Central memory CD4-positive, alpha-beta T cell (primary cell): ENCODE measurements around the gene SPG11.
"Not testable (repeated sequence)": the region's sequence is repeated elsewhere in the genome, so short reads cannot be mapped to it uniquely, and the experiment has no call there.

Experiments used
- DNase-seq: peaks from one replicate; pipeline ENCODE4 v3.0.0; 2022
- total RNA-seq, 3 experiments: gene quantifications; one replicate each; lab custom pipeline; 2026; lab: John Stamatoyannopoulos, UW

SPG11 gene, protein sequence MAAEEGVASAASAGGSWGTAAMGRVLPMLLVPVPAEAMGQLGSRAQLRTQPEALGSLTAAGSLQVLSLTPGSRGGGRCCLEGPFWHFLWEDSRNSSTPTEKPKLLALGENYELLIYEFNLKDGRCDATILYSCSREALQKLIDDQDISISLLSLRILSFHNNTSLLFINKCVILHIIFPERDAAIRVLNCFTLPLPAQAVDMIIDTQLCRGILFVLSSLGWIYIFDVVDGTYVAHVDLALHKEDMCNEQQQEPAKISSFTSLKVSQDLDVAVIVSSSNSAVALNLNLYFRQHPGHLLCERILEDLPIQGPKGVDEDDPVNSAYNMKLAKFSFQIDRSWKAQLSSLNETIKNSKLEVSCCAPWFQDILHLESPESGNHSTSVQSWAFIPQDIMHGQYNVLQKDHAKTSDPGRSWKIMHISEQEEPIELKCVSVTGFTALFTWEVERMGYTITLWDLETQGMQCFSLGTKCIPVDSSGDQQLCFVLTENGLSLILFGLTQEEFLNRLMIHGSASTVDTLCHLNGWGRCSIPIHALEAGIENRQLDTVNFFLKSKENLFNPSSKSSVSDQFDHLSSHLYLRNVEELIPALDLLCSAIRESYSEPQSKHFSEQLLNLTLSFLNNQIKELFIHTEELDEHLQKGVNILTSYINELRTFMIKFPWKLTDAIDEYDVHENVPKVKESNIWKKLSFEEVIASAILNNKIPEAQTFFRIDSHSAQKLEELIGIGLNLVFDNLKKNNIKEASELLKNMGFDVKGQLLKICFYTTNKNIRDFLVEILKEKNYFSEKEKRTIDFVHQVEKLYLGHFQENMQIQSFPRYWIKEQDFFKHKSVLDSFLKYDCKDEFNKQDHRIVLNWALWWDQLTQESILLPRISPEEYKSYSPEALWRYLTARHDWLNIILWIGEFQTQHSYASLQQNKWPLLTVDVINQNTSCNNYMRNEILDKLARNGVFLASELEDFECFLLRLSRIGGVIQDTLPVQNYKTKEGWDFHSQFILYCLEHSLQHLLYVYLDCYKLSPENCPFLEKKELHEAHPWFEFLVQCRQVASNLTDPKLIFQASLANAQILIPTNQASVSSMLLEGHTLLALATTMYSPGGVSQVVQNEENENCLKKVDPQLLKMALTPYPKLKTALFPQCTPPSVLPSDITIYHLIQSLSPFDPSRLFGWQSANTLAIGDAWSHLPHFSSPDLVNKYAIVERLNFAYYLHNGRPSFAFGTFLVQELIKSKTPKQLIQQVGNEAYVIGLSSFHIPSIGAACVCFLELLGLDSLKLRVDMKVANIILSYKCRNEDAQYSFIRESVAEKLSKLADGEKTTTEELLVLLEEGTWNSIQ (N-terminal part only)
- 78.4 to 196 (median 195) reads per million in 3 experiments for total RNA-seq

DNA sequence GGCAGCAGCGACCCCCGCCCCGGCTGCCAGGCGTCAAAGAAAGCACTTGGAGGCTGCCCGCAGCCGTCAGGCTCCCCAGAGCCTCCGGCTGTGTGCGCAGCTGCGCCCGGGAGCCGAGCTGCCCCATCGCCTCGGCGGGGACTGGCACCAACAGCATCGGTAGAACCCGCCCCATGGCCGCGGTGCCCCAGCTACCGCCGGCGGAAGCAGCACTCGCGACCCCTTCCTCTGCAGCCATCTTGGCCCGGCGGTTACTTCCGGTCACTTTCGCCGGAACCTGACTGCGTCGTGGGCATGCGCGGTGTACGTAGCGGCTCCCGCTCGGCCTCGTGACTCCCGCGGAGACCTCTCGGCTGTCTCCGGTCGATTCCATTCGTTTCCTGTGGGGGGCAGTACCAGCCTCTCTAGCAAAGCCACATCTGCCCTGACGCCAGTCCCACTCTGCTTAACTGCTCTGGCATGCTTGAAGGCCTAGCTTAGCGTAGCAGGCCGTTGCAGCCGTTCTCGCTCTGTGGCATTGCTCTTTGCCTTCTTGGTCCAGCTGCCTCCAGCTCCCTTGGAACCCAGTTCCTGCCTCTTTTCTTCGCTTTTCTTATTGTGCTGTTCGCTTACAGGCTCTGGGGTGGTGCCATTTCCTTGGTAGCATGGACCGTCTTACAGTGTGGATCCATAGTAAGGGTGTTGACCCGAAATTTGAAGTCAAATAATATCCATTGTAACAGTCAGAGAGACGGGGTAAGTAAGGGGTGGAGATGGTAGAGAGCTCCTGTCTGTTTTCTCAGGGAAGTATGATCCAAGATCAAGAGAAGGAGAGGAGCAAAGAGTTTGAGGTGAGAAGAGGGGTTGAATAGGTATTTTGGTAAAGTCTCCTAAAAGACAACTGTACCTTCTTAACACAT, at the start of gene SPG11:
SPG11 (minus strand) TSS at position 253 of the 899 bp plus-strand sequence; CDS start at position 238, 15 bp downstream.
- DNase-seq: peak; percentile 93

DNA sequence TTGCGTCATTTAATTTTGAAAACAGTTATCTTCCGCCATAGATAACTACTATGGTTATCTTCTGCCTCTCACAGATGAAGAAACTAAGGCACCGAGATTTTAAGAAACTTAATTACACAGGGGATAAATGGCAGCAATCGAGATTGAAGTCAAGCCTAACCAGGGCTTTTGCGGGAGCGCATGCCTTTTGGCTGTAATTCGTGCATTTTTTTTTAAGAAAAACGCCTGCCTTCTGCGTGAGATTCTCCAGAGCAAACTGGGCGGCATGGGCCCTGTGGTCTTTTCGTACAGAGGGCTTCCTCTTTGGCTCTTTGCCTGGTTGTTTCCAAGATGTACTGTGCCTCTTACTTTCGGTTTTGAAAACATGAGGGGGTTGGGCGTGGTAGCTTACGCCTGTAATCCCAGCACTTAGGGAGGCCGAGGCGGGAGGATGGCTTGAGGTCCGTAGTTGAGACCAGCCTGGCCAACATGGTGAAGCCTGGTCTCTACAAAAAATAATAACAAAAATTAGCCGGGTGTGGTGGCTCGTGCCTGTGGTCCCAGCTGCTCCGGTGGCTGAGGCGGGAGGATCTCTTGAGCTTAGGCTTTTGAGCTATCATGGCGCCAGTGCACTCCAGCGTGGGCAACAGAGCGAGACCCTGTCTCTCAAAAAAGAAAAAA, 49.0 kb upstream of the SPG11 start:
- peak; percentile 82 for DNase-seq

DNA sequence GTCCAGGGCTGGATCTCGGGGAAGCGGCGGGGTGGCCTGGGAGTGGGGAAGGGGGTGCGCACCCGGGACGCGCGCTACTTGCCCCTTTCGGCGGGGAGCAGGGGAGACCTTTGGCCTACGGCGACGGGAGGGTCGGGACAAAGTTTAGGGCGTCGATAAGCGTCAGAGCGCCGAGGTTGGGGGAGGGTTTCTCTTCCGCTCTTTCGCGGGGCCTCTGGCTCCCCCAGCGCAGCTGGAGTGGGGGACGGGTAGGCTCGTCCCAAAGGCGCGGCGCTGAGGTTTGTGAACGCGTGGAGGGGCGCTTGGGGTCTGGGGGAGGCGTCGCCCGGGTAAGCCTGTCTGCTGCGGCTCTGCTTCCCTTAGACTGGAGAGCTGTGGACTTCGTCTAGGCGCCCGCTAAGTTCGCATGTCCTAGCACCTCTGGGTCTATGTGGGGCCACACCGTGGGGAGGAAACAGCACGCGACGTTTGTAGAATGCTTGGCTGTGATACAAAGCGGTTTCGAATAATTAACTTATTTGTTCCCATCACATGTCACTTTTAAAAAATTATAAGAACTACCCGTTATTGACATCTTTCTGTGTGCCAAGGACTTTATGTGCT, 48.4 kb upstream of the SPG11 start:
- peak; percentile 61 for DNase-seq

DNA sequence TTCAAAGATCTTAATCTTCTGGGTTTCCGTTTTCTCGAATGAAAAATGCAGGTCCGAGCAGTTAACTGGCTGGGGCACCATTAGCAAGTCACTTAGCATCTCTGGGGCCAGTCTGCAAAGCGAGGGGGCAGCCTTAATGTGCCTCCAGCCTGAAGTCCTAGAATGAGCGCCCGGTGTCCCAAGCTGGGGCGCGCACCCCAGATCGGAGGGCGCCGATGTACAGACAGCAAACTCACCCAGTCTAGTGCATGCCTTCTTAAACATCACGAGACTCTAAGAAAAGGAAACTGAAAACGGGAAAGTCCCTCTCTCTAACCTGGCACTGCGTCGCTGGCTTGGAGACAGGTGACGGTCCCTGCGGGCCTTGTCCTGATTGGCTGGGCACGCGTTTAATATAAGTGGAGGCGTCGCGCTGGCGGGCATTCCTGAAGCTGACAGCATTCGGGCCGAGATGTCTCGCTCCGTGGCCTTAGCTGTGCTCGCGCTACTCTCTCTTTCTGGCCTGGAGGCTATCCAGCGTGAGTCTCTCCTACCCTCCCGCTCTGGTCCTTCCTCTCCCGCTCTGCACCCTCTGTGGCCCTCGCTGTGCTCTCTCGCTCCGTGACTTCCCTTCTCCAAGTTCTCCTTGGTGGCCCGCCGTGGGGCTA, 47.8 kb upstream of the SPG11 start, which contains the start of the genes B2M and PATL2:
B2M (plus strand) TSS at position 422 of the 647 bp plus-strand sequence; CDS start at position 452, 30 bp downstream.
PATL2 (minus strand) TSS at position 228 of the 647 bp plus-strand sequence. CDS start 34,833 bp downstream, outside the sequence.
- DNase-seq: peak; percentile 97

DNA sequence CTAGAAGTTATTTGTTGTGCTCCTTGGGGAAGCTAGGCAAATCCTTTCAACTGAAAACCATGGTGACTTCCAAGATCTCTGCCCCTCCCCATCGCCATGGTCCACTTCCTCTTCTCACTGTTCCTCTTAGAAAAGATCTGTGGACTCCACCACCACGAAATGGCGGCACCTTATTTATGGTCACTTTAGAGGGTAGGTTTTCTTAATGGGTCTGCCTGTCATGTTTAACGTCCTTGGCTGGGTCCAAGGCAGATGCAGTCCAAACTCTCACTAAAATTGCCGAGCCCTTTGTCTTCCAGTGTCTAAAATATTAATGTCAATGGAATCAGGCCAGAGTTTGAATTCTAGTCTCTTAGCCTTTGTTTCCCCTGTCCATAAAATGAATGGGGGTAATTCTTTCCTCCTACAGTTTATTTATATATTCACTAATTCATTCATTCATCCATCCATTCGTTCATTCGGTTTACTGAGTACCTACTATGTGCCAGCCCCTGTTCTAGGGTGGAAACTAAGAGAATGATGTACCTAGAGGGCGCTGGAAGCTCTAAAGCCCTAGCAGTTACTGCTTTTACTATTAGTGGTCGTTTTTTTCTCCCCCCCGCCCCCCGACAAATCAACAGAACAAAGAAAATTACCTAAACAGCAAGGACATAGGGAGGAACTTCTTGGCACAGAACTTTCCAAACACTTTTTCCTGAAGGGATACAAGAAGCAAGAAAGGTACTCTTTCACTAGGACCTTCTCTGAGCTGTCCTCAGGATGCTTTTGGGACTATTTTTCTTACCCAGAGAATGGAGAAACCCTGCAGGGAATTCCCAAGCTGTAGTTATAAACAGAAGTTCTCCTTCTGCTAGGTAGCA, 47.0 kb upstream of the SPG11 start:
- DNase-seq: peak; percentile 40

DNA sequence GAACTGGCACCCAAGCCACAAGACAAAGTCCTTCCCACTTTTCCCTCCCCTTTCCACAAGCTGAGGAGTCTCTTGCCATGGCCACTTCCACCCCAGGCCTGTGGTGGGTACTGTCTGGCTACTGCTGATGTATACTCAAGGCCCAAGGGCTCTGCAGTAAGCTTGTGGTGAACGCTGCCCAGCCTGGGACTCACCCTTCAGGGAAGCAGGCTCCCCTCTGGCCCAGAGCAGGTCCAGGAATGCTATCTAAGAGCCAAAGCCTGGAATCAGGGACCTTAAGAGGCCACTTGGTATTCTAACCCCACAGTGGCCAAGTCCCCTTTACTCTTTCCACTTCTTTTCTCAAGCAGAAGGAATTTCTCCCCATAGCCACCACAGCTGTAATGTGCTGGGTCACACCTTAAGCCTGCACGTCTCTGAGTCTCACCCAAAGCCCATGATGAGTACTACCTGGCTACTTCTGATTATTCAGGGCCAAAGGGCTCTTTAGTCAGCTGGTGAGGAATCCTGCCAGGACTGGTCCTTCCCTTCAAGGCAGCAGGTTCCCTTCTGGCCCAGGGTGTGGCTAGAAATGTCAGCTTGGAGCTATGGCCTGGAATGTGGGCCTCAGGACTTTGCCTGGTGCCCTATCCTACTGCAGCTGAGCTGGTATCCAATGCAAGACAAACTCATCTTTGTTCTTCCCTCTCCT, 43.6 kb upstream of the SPG11 start:
- no peak for DNase-seq

DNA sequence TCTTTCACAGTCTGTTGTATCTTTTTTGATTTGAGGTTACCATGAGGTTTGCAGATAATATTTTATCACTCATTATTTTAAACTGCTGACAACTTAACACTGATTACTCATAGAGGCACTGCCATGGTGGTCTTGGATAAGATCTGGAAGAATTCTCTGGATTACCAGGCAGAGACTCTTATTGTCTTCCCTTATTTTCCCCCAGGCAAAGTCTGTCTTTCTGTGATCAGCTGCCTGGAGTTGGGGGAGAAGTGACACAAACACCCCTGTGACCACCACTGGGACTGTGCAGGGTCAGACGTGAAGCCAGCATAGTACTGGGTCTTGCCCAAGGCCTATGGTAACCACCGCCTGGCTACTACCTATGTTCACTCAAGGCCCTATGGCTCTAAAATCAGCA, 42.9 kb upstream of the SPG11 start:
- DNase-seq: no peak

DNA sequence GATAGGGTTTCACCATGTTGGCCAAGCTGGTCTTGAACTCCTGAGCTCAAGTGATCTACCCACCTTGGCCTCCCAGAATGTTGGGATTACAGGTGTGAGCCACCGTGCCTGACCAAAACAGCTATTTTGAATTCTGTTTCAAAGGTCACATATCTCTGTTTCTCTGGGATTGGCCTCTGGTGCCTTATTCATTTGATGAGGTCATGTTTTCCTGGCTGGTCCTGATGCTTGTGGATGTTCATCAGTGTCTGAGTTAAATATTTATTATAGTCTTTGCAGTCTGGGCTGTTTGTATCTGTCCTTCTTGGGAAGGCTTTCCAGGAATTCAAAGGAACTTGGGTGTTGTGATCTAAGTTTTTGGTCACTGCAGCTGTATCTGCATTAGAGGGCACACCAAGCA, 42.5 kb upstream of the SPG11 start:
- no peak for DNase-seq

DNA sequence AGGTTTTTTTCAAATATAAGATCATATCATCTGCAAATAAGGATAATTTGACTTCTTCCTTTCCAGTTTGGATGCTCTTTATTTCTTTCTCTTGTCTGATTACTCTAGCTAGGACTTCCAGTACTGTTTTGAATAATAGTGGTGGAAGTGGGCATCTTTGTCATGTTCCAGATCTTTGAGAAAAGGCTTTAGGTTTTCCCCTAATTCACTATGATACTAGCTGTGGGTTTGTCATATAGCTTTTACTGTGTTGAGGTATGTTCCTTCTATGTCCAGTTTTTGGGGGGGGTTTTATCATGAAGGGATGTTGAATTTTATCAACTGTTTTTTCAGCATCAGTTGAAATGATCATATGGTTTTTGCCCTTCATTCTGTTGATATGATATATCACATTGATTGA, 37.2 kb upstream of the SPG11 start:
- not testable (repeated sequence) for DNase-seq

DNA sequence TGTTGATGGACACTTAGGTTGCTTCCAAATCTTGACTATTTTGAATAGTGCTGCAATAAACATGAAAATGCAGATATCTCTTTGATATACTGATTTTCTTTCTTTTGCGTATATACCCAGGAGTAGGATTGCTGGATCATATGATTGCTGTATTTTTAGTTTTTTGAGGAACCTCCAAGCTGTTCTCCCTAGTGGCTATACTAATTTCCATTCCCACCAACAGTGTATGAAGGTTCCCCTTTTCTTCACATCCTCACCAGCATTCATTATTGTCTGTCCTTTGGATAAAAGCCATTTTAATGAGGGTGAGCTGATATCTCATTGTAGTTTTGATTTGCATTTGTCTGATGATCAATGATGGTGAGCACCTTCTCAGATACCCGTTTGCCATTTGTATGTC, 35.2 kb upstream of the SPG11 start:
- no peak for DNase-seq

DNA sequence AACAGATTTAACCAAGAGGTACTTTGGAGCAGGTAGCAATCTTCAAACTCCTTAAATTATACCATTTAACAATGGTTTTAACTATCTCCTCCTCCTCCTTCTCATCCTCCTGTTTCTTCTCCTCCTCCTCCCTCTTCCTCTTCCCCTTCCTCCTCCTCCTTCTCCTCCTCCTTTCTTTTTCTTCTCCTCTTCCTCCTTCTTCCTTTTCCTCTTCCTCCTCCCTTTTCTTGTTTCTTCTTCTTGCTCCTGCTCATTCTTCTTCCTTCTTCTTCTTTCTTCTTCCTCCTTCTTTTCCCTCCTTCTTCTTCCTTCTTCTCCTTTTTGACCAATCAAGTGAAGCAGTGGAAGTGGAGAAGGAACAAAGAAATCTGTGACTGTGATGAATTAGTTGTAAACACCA, 33.6 kb upstream of the SPG11 start:
- no peak for DNase-seq

DNA sequence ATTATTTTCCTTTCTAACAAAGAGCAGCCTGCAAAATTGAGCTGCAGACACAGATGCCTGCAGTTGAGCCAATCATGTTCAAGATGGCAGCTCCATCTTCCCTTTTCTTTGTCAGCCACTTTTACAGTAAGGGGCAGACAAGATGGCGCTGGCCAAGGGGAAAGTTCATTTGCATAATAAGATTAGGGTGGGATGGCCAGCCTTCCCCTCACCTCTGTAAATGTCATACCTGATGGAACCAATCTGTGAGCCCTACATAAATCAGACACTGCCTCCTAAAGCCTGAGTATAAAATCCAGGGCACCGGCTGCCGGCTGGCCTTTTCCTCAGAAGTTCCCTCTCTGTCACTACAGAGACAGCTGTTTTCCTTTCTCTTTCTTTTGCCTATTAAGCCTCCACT, 31.8 kb upstream of the SPG11 start:
- no peak for DNase-seq

DNA sequence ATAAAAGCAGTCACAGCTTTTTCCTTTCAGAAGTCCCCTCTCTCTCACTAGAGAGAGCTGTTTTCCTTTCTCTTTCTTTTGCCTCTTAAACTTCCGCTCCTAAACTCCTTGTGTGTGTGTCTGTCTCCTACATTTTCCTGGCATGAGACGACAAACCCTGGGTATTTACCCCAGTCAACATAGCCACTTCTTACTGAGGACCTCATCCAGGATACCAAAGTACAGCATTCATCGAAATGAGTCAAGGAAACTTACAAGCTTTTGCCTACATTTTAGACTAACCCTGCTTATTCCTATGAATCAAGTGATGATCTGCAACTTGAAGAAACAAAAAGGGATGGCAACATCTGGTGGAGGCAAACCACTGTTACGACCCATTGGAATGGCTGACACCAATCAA, 31.0 kb upstream of the SPG11 start:
- DNase-seq: no peak

DNA sequence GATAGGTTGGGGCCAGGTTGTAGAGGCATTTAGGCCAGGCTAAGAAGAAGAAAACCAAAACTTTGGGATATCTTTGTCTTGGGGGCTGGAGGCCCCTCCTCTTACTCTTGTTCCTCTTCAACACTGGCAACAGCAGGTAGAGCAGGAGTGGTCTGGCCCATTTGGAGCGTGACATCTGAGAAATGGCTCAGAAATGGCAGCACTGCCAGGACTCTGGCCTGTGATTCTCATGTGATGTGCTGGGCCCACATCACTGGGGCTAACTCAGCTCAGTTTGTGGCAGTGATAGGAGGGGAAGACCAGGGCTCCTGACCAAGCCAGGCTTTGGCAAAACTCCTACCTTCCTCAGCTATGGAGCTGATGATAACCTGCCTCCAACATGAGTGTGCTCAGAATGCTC, 29.2 kb upstream of the SPG11 start:
- no peak for DNase-seq

DNA sequence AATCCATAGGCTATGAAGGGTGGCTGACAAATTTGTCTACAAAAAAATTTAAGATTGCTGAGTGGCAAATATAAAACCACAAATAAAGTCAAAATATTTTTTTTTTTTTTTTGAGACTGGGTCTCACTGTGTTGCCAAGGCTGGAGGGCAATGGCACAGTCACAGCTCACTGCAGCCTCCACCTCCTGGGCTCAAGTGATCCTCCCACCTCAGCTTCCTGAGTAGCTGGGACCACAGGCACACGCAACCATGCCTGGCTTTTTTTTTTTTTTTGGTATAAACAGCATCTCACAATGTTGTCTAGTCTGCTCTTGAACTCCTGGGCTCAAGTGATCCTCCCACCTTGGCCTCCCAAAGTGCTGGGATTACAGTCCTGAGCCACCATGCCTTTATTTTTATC, 26.8 kb upstream of the SPG11 start:
- peak; percentile 18 for DNase-seq

DNA sequence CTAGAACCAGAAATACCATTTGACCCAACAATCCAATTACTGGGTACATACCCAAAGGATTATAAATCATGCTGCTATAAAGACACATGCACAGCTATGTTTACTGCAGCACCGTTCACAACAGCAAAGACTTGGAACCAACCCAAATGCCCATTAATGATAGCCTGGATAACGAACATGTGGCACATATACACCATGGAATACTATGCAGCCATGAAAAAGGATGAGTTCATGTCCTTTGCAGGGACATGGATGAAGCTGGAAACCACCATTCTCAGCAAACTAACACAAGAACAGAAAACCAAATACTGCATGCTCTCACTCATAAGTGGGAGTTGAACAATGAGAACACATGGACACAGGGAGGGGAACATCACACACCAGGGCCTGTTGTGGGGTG, 25.9 kb upstream of the SPG11 start:
- DNase-seq: not testable (repeated sequence)

DNA sequence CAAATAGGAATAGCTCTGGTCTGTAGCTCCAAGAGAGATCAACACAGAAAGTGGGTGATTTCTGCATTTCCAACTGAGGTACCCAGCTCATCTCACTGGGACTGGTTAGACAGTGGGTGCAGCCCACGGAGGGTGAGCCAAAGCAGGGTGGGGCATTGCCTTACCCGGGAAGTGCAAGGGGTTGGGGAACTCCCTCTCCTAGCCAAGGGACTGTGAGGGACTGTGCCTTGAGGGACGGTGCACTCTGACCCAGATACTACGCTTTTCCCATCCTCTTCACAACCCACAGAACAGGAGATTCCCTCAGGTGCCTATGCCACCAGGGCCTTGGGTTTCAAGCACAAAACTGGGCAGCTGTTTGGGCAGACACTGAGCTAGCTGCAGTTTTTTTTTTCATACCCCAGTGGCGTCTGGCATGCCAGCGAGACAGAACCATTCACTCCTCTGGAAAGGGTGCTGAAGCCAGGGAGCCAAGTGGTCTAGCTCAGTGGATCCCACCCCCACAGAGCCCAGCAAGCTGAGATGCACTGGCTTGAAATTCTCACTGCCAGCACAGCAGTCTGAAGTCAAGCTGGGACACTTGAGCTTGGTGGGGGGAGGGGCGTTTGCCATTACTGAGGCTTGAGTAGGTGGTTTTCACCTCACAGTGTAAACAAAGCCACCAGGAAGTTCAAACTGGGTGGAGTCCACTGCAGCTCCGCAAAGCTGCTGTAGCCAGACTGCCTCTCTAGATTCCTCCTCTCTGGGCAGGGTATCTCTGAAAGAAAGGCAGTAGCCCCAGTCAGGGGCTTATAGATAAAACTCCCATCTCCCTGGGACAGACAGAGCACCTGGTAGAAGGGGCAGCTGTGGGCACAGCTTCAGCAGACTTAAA, 19.6 kb upstream of the SPG11 start:
- DNase-seq: peak; percentile 81
